HG03135 (cell line): ENCODE measurements around the gene PARM1.

ENCODE experiments used
- ATAC-seq: cut with Tn5 transposase; IDR thresholded peaks from one replicate; pipeline ENCODE4 v1.9.1; 2021; ENCODE audit warnings: mild to moderate bottlenecking, moderate library complexity; ENCODE audit not compliant: unreplicated experiment

The PARM1 gene

GRCh38 chr4:75025431-75025830, 92.5 kb downstream of the PARM1 start:
- no peak for ATAC-seq

GRCh38 chr4:75028196-75028854, 95.4 kb downstream of the PARM1 start:
- ATAC-seq, result no peak

GRCh38 chr4:75030028-75030427, 97.1 kb downstream of the PARM1 start:
- ATAC-seq, result no peak

- no peak for ATAC-seq
Observed at GRCh38 chr4:75030649-75031235, 97.8 kb downstream of the PARM1 start.

- no peak for ATAC-seq
Observed at GRCh38 chr4:75031775-75032174, 98.9 kb downstream of the PARM1 start.

- no peak for ATAC-seq
Observed at GRCh38 chr4:75034523-75034922, 101.6 kb downstream of the PARM1 start.

- no peak for ATAC-seq
Observed at GRCh38 chr4:75035321-75035720, 102.4 kb downstream of the PARM1 start.

GRCh38 chr4:75036046-75036830, 103.3 kb downstream of the PARM1 start:
- ATAC-seq, result no peak

GRCh38 chr4:75037252-75037651, 104.3 kb downstream of the PARM1 start:
- ATAC-seq, result no peak

GRCh38 chr4:75038376-75038775, 105.5 kb downstream of the PARM1 start:
- ATAC-seq, result no peak

- no peak for ATAC-seq
Observed at GRCh38 chr4:75040703-75041102, 107.8 kb downstream of the PARM1 start.

- no peak for ATAC-seq
Observed at GRCh38 chr4:75042601-75043208, 109.8 kb downstream of the PARM1 start.

- ATAC-seq, result no peak
Observed at GRCh38 chr4:75046226-75046625, 113.3 kb downstream of the PARM1 start.

- ATAC-seq, result no peak
Observed at GRCh38 chr4:75046641-75047040, 113.7 kb downstream of the PARM1 start.

- ATAC-seq, result no peak
Observed at GRCh38 chr4:75048208-75048879, 115.4 kb downstream of the PARM1 start.

- ATAC-seq, result no peak
Observed at GRCh38 chr4:75051431-75051830, 118.5 kb downstream of the PARM1 start.

GRCh38 chr4:75053352-75053751, 120.4 kb downstream of the PARM1 start:
- ATAC-seq, result no peak

- no peak for ATAC-seq
Observed at GRCh38 chr4:75054078-75054477, 121.2 kb downstream of the PARM1 start.

- ATAC-seq, result no peak
Observed at GRCh38 chr4:75056277-75056676, 123.4 kb downstream of the PARM1 start.

GRCh38 chr4:75057369-75057768, 124.5 kb downstream of the PARM1 start:
- no peak for ATAC-seq

GRCh38 chr4:75058486-75058885, 125.6 kb downstream of the PARM1 start:
- no peak for ATAC-seq
